HL-60 (cell line): ENCODE results near the gene FGD3.

Experiments used
- DNase-seq, 2 experiments: peaks; one replicate each; pipeline ENCODE4 v3.0.0-alpha.2; 2010 to 2020; ENCODE audit warnings: low read depth in 1 of 2, low spot score in 1 of 2
- H3K27ac ChIP-seq: fragments of 250-450 bp; sonication (Bioruptor Pico); replicated peaks from 2 replicates; pipeline ENCODE4 v1.5.1; 2020; ENCODE audit warnings: mild to moderate bottlenecking, moderate library complexity
- H3K27me3 ChIP-seq: fragments of 250-450 bp; sonication (Bioruptor Pico); 2 replicates; pipeline ENCODE4 v1.5.1; 2021; ENCODE audit warnings: mild to moderate bottlenecking, moderate library complexity; ENCODE audit not compliant: insufficient read depth, poor library complexity, severe bottlenecking
- H3K4me3 ChIP-seq: replicated peaks from 2 replicates; pipeline ENCODE4 v1.5.1; 2011; ENCODE audit warnings: mild to moderate bottlenecking, control low read depth, low read length; ENCODE audit not compliant: insufficient read depth
- GABPA ChIP-seq: IDR thresholded peaks from 2 replicates; pipeline ENCODE4 v1.6.1; 2012; ENCODE audit warnings: low read depth
- POLR2AphosphoS5 ChIP-seq: IDR thresholded peaks from 2 replicates; pipeline ENCODE4 v1.6.1; 2012; ENCODE audit warnings: low read depth
- SPI1 ChIP-seq: IDR thresholded peaks from 2 replicates; pipeline ENCODE4 v1.6.1; 2012; ENCODE audit warnings: low read depth, mild to moderate bottlenecking, borderline replicate concordance
- TF ChIP-seq, protein P1 (sequence below): IDR thresholded peaks from one replicate; pipeline ENCODE4 v1.5.1; 2011; ENCODE audit warnings: low read length, control low read depth, inconsistent platforms; ENCODE audit not compliant: insufficient read depth
- TF ChIP-seq, protein P2 (sequence below): IDR thresholded peaks from 2 replicates; pipeline ENCODE4 v1.6.1; 2012; ENCODE audit warnings: low read depth; ENCODE audit not compliant: insufficient replicate concordance

The FGD3 gene

DNA sequence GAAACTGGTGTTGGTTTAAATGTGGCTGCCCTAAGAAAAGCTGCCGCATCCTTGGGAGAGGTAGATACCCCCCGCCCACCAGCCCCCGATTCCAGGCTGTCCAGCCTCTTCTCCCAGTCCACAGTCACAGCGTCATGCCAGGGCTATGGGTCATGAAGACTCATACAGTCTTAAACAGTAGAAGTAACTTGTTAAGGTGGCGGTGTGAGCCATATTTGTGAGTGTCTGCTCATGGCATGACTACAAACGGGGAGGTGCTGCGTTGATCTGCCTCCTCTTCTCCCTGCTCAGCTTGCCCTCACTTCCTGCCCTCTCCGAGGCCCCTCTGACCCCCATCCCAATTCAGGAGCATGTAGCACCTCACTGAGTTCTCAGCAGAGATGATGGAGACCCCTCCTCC, 20.8 kb downstream of the FGD3 start:
- no peaks in the 10 kb centered on the region for H3K27me3 ChIP-seq
- DNase-seq: no peak
- H3K4me3 ChIP-seq: no peak overlapping the region
- no peak overlapping the region for H3K27ac ChIP-seq
- TF ChIP-seq, protein P1, sequence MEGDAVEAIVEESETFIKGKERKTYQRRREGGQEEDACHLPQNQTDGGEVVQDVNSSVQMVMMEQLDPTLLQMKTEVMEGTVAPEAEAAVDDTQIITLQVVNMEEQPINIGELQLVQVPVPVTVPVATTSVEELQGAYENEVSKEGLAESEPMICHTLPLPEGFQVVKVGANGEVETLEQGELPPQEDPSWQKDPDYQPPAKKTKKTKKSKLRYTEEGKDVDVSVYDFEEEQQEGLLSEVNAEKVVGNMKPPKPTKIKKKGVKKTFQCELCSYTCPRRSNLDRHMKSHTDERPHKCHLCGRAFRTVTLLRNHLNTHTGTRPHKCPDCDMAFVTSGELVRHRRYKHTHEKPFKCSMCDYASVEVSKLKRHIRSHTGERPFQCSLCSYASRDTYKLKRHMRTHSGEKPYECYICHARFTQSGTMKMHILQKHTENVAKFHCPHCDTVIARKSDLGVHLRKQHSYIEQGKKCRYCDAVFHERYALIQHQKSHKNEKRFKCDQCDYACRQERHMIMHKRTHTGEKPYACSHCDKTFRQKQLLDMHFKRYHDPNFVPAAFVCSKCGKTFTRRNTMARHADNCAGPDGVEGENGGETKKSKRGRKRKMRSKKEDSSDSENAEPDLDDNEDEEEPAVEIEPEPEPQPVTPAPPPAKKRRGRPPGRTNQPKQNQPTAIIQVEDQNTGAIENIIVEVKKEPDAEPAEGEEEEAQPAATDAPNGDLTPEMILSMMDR: no peak
- TF ChIP-seq, protein P2, sequence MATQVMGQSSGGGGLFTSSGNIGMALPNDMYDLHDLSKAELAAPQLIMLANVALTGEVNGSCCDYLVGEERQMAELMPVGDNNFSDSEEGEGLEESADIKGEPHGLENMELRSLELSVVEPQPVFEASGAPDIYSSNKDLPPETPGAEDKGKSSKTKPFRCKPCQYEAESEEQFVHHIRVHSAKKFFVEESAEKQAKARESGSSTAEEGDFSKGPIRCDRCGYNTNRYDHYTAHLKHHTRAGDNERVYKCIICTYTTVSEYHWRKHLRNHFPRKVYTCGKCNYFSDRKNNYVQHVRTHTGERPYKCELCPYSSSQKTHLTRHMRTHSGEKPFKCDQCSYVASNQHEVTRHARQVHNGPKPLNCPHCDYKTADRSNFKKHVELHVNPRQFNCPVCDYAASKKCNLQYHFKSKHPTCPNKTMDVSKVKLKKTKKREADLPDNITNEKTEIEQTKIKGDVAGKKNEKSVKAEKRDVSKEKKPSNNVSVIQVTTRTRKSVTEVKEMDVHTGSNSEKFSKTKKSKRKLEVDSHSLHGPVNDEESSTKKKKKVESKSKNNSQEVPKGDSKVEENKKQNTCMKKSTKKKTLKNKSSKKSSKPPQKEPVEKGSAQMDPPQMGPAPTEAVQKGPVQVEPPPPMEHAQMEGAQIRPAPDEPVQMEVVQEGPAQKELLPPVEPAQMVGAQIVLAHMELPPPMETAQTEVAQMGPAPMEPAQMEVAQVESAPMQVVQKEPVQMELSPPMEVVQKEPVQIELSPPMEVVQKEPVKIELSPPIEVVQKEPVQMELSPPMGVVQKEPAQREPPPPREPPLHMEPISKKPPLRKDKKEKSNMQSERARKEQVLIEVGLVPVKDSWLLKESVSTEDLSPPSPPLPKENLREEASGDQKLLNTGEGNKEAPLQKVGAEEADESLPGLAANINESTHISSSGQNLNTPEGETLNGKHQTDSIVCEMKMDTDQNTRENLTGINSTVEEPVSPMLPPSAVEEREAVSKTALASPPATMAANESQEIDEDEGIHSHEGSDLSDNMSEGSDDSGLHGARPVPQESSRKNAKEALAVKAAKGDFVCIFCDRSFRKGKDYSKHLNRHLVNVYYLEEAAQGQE: no peak
- TF ChIP-seq SPI1 (no peak), GABPA (no peak), POLR2AphosphoS5 (no peak)

DNA sequence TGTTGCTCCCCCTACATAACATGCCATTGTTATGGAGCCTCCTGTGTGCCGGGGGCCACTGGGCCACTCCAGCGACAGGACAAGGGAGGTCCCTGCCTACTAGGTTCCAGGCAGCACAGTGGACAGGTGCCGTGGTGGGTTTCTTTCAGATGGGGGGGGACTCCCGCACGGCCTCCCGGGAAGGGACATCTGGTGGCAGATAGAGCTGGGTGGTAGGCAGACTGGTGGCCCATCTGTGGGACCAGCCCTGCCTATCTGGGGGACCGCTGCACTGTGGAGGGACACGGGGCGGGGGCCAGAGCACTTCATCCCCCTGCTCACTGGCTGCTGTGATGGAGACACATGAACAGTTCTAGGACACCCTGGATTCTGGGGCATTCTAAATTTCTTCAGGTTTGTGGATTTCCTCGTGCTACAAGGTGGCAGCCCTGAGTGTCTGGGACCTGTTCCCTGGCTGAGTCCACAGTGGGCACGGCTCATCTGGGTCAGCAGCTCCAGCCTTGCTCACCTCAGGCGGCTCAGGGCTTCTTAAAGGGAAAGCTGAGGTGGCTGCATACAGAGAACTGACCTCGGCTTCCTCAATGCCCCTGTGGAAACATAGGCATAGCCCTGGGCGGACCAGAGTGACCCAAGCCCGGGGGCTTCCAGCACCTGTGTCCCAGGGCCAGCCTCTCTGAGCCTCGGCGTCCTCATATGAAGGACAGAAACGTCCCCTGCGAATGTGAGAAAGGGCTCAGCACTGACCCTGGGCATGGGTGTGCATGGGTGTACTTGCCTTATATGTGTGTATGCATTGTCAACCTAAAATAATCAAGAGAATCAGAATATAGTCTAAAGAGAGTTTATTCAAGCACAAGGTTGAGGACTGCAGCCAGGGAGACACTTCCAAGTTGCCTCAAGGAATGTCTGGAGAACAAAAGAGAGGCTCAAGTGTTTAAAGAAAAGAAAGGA, 22.5 kb downstream of the FGD3 start:
- no peak overlapping the region for H3K27ac ChIP-seq
- TF ChIP-seq, protein P1: no peak
- TF ChIP-seq, protein P2: no peak
- TF ChIP-seq POLR2AphosphoS5: no peak
- no peak for TF ChIP-seq SPI1
- no peak for TF ChIP-seq GABPA
- H3K27me3 ChIP-seq: no peaks in the 10 kb centered on the region
- H3K4me3 ChIP-seq: no peak overlapping the region
- no peak for DNase-seq

DNA sequence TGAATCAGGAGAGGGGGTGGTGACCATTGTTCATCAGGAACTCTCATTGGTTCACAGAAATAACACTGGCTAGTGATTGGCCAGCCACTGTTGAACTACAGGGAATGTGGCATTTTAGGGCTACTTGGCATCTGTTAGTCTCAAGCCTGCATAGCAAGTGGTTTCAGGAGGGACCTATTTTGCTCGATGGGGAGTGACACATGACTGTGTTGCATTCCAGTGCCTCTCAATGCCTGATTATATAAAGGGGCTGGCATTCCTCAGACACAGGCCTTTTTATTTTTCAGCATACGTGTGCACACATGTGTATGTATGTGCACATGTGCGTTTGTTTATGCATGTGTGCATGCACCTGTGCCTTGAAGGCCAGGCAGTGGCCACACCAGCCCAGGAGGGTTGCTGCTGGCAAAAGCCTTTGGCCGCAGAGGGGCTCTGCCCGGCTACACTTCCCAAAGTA, 23.2 kb downstream of the FGD3 start:
- H3K4me3 ChIP-seq: no peak overlapping the region
- H3K27me3 ChIP-seq: no peaks in the 10 kb centered on the region
- TF ChIP-seq GABPA: no peak
- TF ChIP-seq, protein P1: no peak
- TF ChIP-seq SPI1: no peak
- no peak for TF ChIP-seq POLR2AphosphoS5
- TF ChIP-seq, protein P2: no peak
- no peak for DNase-seq
- no peak overlapping the region for H3K27ac ChIP-seq
